ENCODE measurements around the gene GRK6. TPM values are rescaled to one million over a fixed set of nuclear protein-coding genes. Genes with fewer than 3 reads are reported as not detected.
A peak's percentile ranks its signal among the peaks of the same experiment; 100 is the strongest.

GRK6 gene
- total RNA-seq, 4 donors from 2014 or later, result 19.4 to 26.4 (median 23.2) TPM

DNA sequence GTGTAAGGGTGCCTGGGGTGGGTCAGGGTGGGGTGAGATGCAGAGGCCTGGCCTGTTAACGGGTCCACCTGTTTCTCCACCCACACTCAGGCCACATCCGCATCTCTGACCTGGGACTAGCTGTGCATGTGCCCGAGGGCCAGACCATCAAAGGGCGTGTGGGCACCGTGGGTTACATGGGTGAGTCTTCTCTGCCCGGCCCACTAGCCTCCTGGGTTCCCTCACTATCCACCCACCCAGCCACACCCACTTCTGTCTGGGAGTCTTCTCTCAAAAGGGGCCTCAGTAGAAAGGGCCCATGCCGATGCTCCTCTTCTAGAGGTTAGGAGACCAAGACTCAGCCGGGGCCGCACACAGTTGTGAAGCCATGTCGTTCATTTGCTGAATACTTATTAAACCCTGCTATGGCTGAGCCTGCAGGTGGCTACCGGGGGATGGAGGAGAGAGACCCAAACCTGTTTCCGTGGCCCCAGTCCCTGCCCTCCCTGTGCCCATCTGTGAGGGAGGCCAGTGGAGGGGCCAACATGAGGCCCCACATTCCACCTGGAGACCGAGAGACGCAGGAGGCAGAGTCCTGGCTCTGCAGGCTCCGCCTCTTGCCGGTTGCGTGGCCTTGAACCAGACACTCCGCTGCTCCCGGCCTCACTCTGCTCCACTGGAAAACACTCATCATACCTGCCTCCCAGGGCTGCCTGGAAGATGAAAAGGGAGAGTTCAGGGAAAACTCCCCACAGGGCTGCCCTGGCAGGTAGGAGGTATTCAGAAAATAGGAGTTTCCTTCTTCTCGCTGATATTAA is 8.7 kb downstream of the GRK6 start:
- H3K9me3 ChIP-seq, result no peaks in the 10 kb centered on the region
- H3K36me3 ChIP-seq, result peaks cover 0 to 97% (median 40%) of the 10 kb centered on the region in 3 donors
- no peak for TF ChIP-seq POLR2A (IDR thresholded peaks at IDR 0.05)
- no peaks in the 10 kb centered on the region for H3K27me3 ChIP-seq
- H3K4me3 ChIP-seq, result no peak overlapping the region
- H3K4me1 ChIP-seq, result peaks cover 0 to 22% (median 13%) of the 10 kb centered on the region in 4 donors
- no peak overlapping the region for H3K27ac ChIP-seq
- 90 to 91% methylated on average over 17 to 18 of the region's 20 CpGs for WGBS, 2 donors
- DNase-seq (ENCODE audit: low spot score in 2 of 2), result no peak

DNA sequence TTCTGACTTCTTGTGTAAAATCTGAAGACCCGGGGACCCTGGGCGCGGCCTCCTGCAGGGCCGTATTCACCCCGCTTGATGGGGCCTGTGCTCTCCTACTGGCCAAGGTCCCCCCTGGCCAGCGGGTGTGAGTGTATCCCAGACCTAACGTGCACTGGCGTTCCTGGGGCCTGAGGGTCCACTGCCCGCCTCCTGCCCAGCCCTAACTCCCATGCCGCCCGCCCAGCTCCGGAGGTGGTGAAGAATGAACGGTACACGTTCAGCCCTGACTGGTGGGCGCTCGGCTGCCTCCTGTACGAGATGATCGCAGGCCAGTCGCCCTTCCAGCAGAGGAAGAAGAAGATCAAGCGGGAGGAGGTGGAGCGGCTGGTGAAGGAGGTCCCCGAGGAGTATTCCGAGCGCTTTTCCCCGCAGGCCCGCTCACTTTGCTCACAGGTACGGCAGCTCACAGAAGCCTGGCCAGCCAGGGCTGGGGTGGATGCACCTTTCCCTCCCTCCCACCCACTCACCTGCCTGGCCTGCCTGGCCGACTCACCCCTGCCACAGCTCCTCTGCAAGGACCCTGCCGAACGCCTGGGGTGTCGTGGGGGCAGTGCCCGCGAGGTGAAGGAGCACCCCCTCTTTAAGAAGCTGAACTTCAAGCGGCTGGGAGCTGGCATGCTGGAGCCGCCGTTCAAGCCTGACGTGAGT is 9.5 kb downstream of the GRK6 start:
- Histone ChIP-seq H3K9me3 (no peaks in the 10 kb centered on the region), H3K36me3 (peaks cover 0 to 97% (median 40%) of the 10 kb centered on the region in 3 donors), H3K4me1 (peaks cover 0 to 16% (median 10%) of the 10 kb centered on the region in 4 donors), H3K27ac (no peak overlapping the region), H3K4me3 (no peak overlapping the region), H3K27me3 (no peaks in the 10 kb centered on the region)
- TF ChIP-seq EP300 (IDR thresholded peaks at IDR 0.05) (no peak), POLR2A (IDR thresholded peaks at IDR 0.05) (no peak)
- TF ChIP-seq, protein P1, sequence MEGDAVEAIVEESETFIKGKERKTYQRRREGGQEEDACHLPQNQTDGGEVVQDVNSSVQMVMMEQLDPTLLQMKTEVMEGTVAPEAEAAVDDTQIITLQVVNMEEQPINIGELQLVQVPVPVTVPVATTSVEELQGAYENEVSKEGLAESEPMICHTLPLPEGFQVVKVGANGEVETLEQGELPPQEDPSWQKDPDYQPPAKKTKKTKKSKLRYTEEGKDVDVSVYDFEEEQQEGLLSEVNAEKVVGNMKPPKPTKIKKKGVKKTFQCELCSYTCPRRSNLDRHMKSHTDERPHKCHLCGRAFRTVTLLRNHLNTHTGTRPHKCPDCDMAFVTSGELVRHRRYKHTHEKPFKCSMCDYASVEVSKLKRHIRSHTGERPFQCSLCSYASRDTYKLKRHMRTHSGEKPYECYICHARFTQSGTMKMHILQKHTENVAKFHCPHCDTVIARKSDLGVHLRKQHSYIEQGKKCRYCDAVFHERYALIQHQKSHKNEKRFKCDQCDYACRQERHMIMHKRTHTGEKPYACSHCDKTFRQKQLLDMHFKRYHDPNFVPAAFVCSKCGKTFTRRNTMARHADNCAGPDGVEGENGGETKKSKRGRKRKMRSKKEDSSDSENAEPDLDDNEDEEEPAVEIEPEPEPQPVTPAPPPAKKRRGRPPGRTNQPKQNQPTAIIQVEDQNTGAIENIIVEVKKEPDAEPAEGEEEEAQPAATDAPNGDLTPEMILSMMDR (IDR thresholded peaks at IDR 0.05), result no peak
- 90 to 91% methylated on average over 28 to 37 of the region's 37 CpGs for WGBS, 2 donors
- no peak for DNase-seq (ENCODE audit: low spot score in 2 of 2)

DNA sequence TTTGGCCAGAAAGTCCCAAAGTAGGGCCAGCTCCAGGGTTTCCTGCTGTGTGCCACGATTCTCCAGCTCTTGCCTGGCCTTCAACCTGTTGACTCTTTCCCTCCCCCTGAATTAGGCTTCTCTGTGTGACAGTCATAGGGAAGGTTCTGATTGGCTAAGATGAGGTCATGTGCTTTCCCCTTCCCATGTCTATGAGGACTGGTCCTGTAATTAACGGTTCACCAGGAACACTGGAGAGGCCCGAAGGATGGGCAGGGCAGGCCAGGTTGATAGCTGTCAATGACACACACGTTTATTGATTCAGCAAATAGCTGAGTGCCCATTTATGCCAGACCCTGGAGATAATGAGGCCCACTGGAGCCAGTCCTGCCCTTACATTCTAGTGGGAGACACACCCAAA is 11.1 kb downstream of the GRK6 start:
- H3K4me3 ChIP-seq, result no peak overlapping the region
- H3K27ac ChIP-seq, result no peak overlapping the region
- peaks cover 0 to 97% (median 34%) of the 10 kb centered on the region in 3 donors for H3K36me3 ChIP-seq
- H3K4me1 ChIP-seq, result peaks cover 0 to 6% (median 0%) of the 10 kb centered on the region in 4 donors
- 64 to 78% methylated on average over 4 of the region's 4 CpGs for WGBS, 2 donors
- DNase-seq (ENCODE audit: low spot score in 2 of 2), result no peak
- H3K27me3 ChIP-seq, result no peaks in the 10 kb centered on the region
- H3K9me3 ChIP-seq, result no peaks in the 10 kb centered on the region
- TF ChIP-seq, protein P1 (IDR thresholded peaks at IDR 0.05), result no peak
- TF ChIP-seq EP300 (IDR thresholded peaks at IDR 0.05) (no peak), POLR2A (IDR thresholded peaks at IDR 0.05) (no peak)

DNA sequence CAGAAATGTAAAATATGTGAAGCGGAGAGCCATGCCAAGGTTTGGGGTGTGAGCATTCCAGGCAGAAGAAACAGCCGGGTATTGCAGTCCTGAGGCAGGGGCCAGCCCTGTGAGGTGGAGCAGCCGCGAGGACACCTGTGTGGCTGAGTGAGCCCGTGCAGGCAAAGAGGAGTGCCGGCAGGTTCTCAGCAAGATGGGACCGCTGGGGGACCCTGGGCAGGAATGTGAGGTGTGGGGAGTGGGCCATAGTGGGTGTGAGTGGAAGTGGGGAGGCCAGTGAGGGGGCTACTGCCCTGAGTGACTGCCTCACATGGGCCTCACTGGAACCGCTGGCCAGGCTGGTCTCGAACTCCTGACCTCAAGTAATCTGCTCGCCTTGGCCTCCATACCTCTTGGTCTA is 12.0 kb downstream of the GRK6 start:
- H3K4me3 ChIP-seq, result no peak overlapping the region
- WGBS, 2 donors, result 92 to 93% methylated on average over 10 of the region's 10 CpGs
- no peak for DNase-seq (ENCODE audit: low spot score in 2 of 2)

DNA sequence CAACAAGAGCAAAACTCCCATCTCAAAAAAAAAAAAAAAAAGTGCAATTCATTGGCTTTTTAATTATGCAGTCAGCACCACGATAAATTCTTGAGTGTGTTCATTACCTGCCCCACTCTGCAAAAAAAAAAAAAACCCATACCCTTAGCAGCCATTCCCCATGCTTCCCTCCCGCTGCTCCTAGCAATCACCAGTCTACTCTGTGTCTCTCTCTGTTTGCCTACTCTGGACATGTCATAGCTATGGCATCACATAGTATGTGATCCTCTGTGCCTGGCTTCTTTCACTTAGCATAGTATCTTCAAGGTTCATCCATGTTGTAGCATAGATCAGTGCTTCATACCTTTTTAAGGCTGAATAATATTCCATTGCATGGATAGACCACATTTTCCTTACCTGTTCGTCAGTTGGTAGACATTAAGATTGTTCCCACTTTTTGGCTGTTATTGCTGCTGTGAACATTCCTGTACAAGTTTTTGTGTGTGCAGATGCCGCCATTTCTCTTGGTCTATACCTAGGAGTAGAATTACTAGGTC is 13.1 kb downstream of the GRK6 start:
- Histone ChIP-seq H3K4me3 (no peak overlapping the region), H3K36me3 (peaks cover 0 to 80% (median 16%) of the 10 kb centered on the region in 3 donors), H3K27ac (peak overlapping the region in 1 of 4 donors; percentile 60), H3K9me3 (no peaks in the 10 kb centered on the region), H3K27me3 (no peaks in the 10 kb centered on the region), H3K4me1 (no peaks in the 10 kb centered on the region)
- WGBS, 2 donors, result 95 to 99% methylated on average over 4 of the region's 4 CpGs
- TF ChIP-seq POLR2A (IDR thresholded peaks at IDR 0.05), result no peak
- no peak for TF ChIP-seq EP300 (IDR thresholded peaks at IDR 0.05)
- TF ChIP-seq, protein P1 (IDR thresholded peaks at IDR 0.05), result no peak
- DNase-seq (ENCODE audit: low spot score in 2 of 2), result no peak

More for the DNA sequence above, 12.0 kb downstream of the GRK6 start:
- Histone ChIP-seq H3K27ac (no peak overlapping the region), H3K27me3 (no peaks in the 10 kb centered on the region), H3K9me3 (no peaks in the 10 kb centered on the region), H3K36me3 (peaks cover 0 to 91% (median 25%) of the 10 kb centered on the region in 3 donors), H3K4me1 (no peaks in the 10 kb centered on the region)
- TF ChIP-seq POLR2A (IDR thresholded peaks at IDR 0.05), result no peak

All from tibial nerve (tissue), 4 donors.